PFSK-1 (cell line): ENCODE data around the gene PTPRH.

Experiments
- FOXP2 ChIP-seq: optimal IDR thresholded peaks from 2 replicates; pipeline ENCODE3; 2011; ENCODE audit warnings: borderline replicate concordance, control low read depth, inconsistent platforms; ENCODE audit not compliant: insufficient read depth; ENCODE audit errors: extremely low read length, extremely low read depth
- POLR2AphosphoS5 ChIP-seq: IDR thresholded peaks from 2 replicates; pipeline ENCODE4 v1.6.1; 2012; ENCODE audit warnings: low read depth, mild to moderate bottlenecking, control low read depth, low read length, moderate library complexity
- REST ChIP-seq, 2 experiments: IDR thresholded peaks; 2 replicates each; pipeline versions ENCODE4 v1.6.1 to v1.8.0; 2011 to 2012; ENCODE audit warnings: low read depth in 2 of 2, low read length in 2 of 2, control low read depth in 1 of 2, inconsistent platforms in 1 of 2, mild to moderate bottlenecking in 1 of 2, moderate library complexity in 1 of 2; ENCODE audit not compliant: insufficient read depth in 1 of 2
- SIN3A ChIP-seq: IDR thresholded peaks from 2 replicates; pipeline ENCODE4 v1.6.1; 2012; ENCODE audit warnings: mild to moderate bottlenecking, low read length, moderate library complexity, borderline replicate concordance; ENCODE audit not compliant: insufficient read depth
- TAF1 ChIP-seq: IDR thresholded peaks from 2 replicates; pipeline ENCODE4 v1.6.1; 2012; ENCODE audit warnings: low read length, control low read depth, borderline replicate concordance; ENCODE audit not compliant: insufficient read depth

PTPRH gene

GRCh38 chr19:55241143-55241934, 32.0 kb upstream of the PTPRH start:
- TF ChIP-seq REST (IDR thresholded peaks at IDR 0.05; ENCODE audit: insufficient read depth in 1 of 2, low read depth in 2 of 2, low read length in 2 of 2) (no peak), SIN3A (no peak), FOXP2 (no peak), TAF1 (no peak)

GRCh38 chr19:55240713-55241020, 31.4 kb upstream of the PTPRH start:
- no peak for TF ChIP-seq FOXP2
- no peak for TF ChIP-seq TAF1
- TF ChIP-seq POLR2AphosphoS5, result no peak
- TF ChIP-seq SIN3A, result no peak
- TF ChIP-seq REST (IDR thresholded peaks at IDR 0.05; ENCODE audit: insufficient read depth in 1 of 2, low read depth in 2 of 2, low read length in 2 of 2), result no peak

GRCh38 chr19:55239004-55239403, 29.7 kb upstream of the PTPRH start:
- TF ChIP-seq TAF1 (no peak), REST (IDR thresholded peaks at IDR 0.05; ENCODE audit: insufficient read depth in 1 of 2, low read depth in 2 of 2, low read length in 2 of 2) (no peak)

GRCh38 chr19:55238030-55238429, 28.7 kb upstream of the PTPRH start:
- TF ChIP-seq POLR2AphosphoS5 (no peak), TAF1 (no peak), REST (IDR thresholded peaks at IDR 0.05; ENCODE audit: insufficient read depth in 1 of 2, low read depth in 2 of 2, low read length in 2 of 2) (no peak), FOXP2 (no peak), SIN3A (no peak)

- TF ChIP-seq SIN3A (no peak), REST (IDR thresholded peaks at IDR 0.05; ENCODE audit: insufficient read depth in 1 of 2, low read depth in 2 of 2, low read length in 2 of 2) (no peak), TAF1 (no peak), POLR2AphosphoS5 (no peak), FOXP2 (no peak)
Observed at GRCh38 chr19:55232986-55233385, 23.7 kb upstream of the PTPRH start.
